ENCODE data around the gene WASL.
"Not testable (repeated sequence)": the region's sequence is repeated elsewhere in the genome, so short reads cannot be mapped to it uniquely, and the experiment has no call there.

The WASL gene

GRCh38 chr7:123732413-123733091 is 16.3 kb downstream of the WASL start:
- TF ChIP-seq ZFX (IDR thresholded peaks at IDR 0.05) = no peak
- TF ChIP-seq, protein P1, sequence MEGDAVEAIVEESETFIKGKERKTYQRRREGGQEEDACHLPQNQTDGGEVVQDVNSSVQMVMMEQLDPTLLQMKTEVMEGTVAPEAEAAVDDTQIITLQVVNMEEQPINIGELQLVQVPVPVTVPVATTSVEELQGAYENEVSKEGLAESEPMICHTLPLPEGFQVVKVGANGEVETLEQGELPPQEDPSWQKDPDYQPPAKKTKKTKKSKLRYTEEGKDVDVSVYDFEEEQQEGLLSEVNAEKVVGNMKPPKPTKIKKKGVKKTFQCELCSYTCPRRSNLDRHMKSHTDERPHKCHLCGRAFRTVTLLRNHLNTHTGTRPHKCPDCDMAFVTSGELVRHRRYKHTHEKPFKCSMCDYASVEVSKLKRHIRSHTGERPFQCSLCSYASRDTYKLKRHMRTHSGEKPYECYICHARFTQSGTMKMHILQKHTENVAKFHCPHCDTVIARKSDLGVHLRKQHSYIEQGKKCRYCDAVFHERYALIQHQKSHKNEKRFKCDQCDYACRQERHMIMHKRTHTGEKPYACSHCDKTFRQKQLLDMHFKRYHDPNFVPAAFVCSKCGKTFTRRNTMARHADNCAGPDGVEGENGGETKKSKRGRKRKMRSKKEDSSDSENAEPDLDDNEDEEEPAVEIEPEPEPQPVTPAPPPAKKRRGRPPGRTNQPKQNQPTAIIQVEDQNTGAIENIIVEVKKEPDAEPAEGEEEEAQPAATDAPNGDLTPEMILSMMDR (conservative IDR thresholded peaks at IDR 0.05) = no peak
- no peak overlapping the region for H3K27ac ChIP-seq

- H3K27ac ChIP-seq = no peak overlapping the region
- no peak for TF ChIP-seq ZFX (IDR thresholded peaks at IDR 0.05)
- TF ChIP-seq, protein P1 (conservative IDR thresholded peaks at IDR 0.05) = no peak
Measured at GRCh38 chr7:123729218-123729578, 19.6 kb downstream of the WASL start.

- no peak overlapping the region for H3K27ac ChIP-seq
- TF ChIP-seq, protein P1 (conservative IDR thresholded peaks at IDR 0.05) = no peak
- no peak for TF ChIP-seq ZFX (IDR thresholded peaks at IDR 0.05)
Measured at GRCh38 chr7:123727071-123727837, 21.5 kb downstream of the WASL start.

GRCh38 chr7:123725586-123726171 is 23.1 kb downstream of the WASL start:
- H3K27ac ChIP-seq = no peak overlapping the region
- TF ChIP-seq, protein P1 (conservative IDR thresholded peaks at IDR 0.05) = no peak
- no peak for TF ChIP-seq ZFX (IDR thresholded peaks at IDR 0.05)

DNA sequence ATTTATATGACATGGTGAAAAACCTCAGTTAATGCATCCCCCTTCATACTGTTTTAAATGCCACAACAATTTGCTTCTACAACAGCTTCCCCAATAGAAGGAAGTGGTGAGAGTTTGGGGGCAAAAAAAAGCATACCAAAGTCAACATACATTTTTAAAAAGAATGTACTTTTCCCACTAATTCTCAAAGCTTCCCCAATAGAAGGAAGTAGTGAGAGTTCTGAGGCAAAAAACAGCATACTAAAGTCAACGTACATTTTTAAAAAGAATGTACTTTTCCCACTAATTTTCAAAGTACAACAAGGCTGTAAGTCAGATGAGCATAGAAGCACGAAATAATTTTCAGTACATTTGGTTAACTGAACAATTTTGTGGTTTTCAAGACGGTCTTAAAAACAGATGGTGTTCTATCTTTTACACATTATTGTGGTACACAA is 24.0 kb downstream of the WASL start:
- no peak overlapping the region for H3K27ac ChIP-seq
- TF ChIP-seq, protein P1 (conservative IDR thresholded peaks at IDR 0.05) = no peak
- TF ChIP-seq ZFX (IDR thresholded peaks at IDR 0.05) = no peak

- no peak overlapping the region for H3K27ac ChIP-seq
- TF ChIP-seq, protein P1 (conservative IDR thresholded peaks at IDR 0.05) = no peak
- TF ChIP-seq ZFX (IDR thresholded peaks at IDR 0.05) = no peak
Measured at GRCh38 chr7:123723913-123724312, 24.9 kb downstream of the WASL start.

- not testable (repeated sequence) for H3K27ac ChIP-seq
Measured at GRCh38 chr7:123720527-123720926, 28.3 kb downstream of the WASL start.
